ENCODE measurements around the gene PGR.

PGR gene

GRCh38 chr11:101011881-101012280, 117.7 kb downstream of the PGR start:
- DNase-seq (ENCODE audit: low spot score) = no peak
- Histone ChIP-seq H4K8ac (ENCODE audit: low read depth, low read length) (no peak overlapping the region), H2BK120ac (ENCODE audit: low read depth, low read length) (no peak overlapping the region), H3K23ac (ENCODE audit: low read depth, low read length, poor library complexity) (no peak overlapping the region), H3K27me3 (ENCODE audit: control insufficient read depth in 3 of 3, insufficient read depth in 3 of 3, low read depth in 1 of 3, low read length in 3 of 3) (peaks cover 0 to 5% (median 0%) of the 10 kb centered on the region in 3 experiments), H3K14ac (ENCODE audit: low read length) (no peak overlapping the region), H4K91ac (ENCODE audit: low read depth, low read length, poor library complexity) (no peak overlapping the region), H3K27ac (replicated peaks; ENCODE audit: low read length) (no peak overlapping the region), H3K18ac (ENCODE audit: low read length) (no peak overlapping the region), H2BK15ac (ENCODE audit: low read length) (no peak overlapping the region), H2BK5ac (ENCODE audit: low read length) (no peak overlapping the region), H3K36me3 (replicated peaks in 1 of 2; ENCODE audit: control insufficient read depth in 2 of 2, insufficient read depth in 2 of 2, low read length in 2 of 2) (no peaks in the 10 kb centered on the region), H3K4ac (ENCODE audit: low read length) (no peak overlapping the region), H2BK12ac (ENCODE audit: low read length) (no peak overlapping the region), H3K9ac (ENCODE audit: low read depth, low read length, poor library complexity) (no peak overlapping the region), H3K4me1 (ENCODE audit: control insufficient read depth in 2 of 2, insufficient read depth in 1 of 2, low read depth in 1 of 2, low read length in 2 of 2) (peaks cover 2 to 3% of the 10 kb centered on the region in 2 donors), H3K79me1 (ENCODE audit: low read depth, low read length) (no peaks in the 10 kb centered on the region), H2AK5ac (ENCODE audit: low read depth, low read length) (no peak overlapping the region), H3K4me2 (ENCODE audit: insufficient read depth, low read length, poor library complexity, severe bottlenecking) (no peak overlapping the region), H3K4me3 (ENCODE audit: low read length in 2 of 2) (no peak overlapping the region), H3K9me3 (replicated peaks in 1 of 2; ENCODE audit: control insufficient read depth in 2 of 2, insufficient read depth in 1 of 2, low read depth in 1 of 2, low read length in 2 of 2) (no peaks in the 10 kb centered on the region), H2AFZ (ENCODE audit: low read length) (no peak overlapping the region)
- WGBS, 2 donors (ENCODE audit: extremely low coverage in 2 of 2, insufficient read length in 2 of 2, insufficient replicate concordance in 1 of 2) = no CpG with 5 or more reads among the region's 5 CpGs

- Histone ChIP-seq H3K14ac (ENCODE audit: low read length) (no peak overlapping the region), H4K91ac (ENCODE audit: low read depth, low read length, poor library complexity) (no peak overlapping the region), H3K27me3 (ENCODE audit: control insufficient read depth in 3 of 3, insufficient read depth in 3 of 3, low read depth in 1 of 3, low read length in 3 of 3) (peaks cover 0 to 5% (median 0%) of the 10 kb centered on the region in 3 experiments), H2BK120ac (ENCODE audit: low read depth, low read length) (no peak overlapping the region), H3K18ac (ENCODE audit: low read length) (no peak overlapping the region), H3K4ac (ENCODE audit: low read length) (no peak overlapping the region), H3K4me2 (ENCODE audit: insufficient read depth, low read length, poor library complexity, severe bottlenecking) (no peak overlapping the region), H2BK5ac (ENCODE audit: low read length) (no peak overlapping the region), H2BK15ac (ENCODE audit: low read length) (no peak overlapping the region), H2AK5ac (ENCODE audit: low read depth, low read length) (no peak overlapping the region), H3K23ac (ENCODE audit: low read depth, low read length, poor library complexity) (no peak overlapping the region), H3K9ac (ENCODE audit: low read depth, low read length, poor library complexity) (no peak overlapping the region), H3K9me3 (replicated peaks in 1 of 2; ENCODE audit: control insufficient read depth in 2 of 2, insufficient read depth in 1 of 2, low read depth in 1 of 2, low read length in 2 of 2) (no peaks in the 10 kb centered on the region), H2AFZ (ENCODE audit: low read length) (no peak overlapping the region), H3K36me3 (replicated peaks in 1 of 2; ENCODE audit: control insufficient read depth in 2 of 2, insufficient read depth in 2 of 2, low read length in 2 of 2) (no peaks in the 10 kb centered on the region), H3K4me3 (ENCODE audit: low read length in 2 of 2) (no peak overlapping the region), H3K4me1 (ENCODE audit: control insufficient read depth in 2 of 2, insufficient read depth in 1 of 2, low read depth in 1 of 2, low read length in 2 of 2) (peaks cover 2 to 3% of the 10 kb centered on the region in 2 donors), H3K79me1 (ENCODE audit: low read depth, low read length) (no peaks in the 10 kb centered on the region), H3K27ac (replicated peaks; ENCODE audit: low read length) (no peak overlapping the region), H2BK12ac (ENCODE audit: low read length) (no peak overlapping the region), H4K8ac (ENCODE audit: low read depth, low read length) (no peak overlapping the region)
- no CpG with 5 or more reads among the region's 5 CpGs for WGBS, 2 donors (ENCODE audit: extremely low coverage in 2 of 2, insufficient read length in 2 of 2, insufficient replicate concordance in 1 of 2)
- no peak for DNase-seq (ENCODE audit: low spot score)
These were observed 118.7 kb downstream of the PGR start for GRCh38 chr11:101010899-101011298.

- H3K23ac ChIP-seq (ENCODE audit: low read depth, low read length, poor library complexity) = no peak overlapping the region
- no peaks in the 10 kb centered on the region for H3K9me3 ChIP-seq (replicated peaks in 1 of 2; ENCODE audit: control insufficient read depth in 2 of 2, insufficient read depth in 1 of 2, low read depth in 1 of 2, low read length in 2 of 2)
- H2BK120ac ChIP-seq (ENCODE audit: low read depth, low read length) = no peak overlapping the region
- H2AK5ac ChIP-seq (ENCODE audit: low read depth, low read length) = no peak overlapping the region
- H2BK12ac ChIP-seq (ENCODE audit: low read length) = no peak overlapping the region
- H3K4me2 ChIP-seq (ENCODE audit: insufficient read depth, low read length, poor library complexity, severe bottlenecking) = no peak overlapping the region
- no peak overlapping the region for H2AFZ ChIP-seq (ENCODE audit: low read length)
- no peak for DNase-seq (ENCODE audit: low spot score)
- no peaks in the 10 kb centered on the region for H3K36me3 ChIP-seq (replicated peaks in 1 of 2; ENCODE audit: control insufficient read depth in 2 of 2, insufficient read depth in 2 of 2, low read length in 2 of 2)
- H3K4me1 ChIP-seq (ENCODE audit: control insufficient read depth in 2 of 2, insufficient read depth in 1 of 2, low read depth in 1 of 2, low read length in 2 of 2) = peaks cover 0 to 2% of the 10 kb centered on the region in 2 donors
- no peak overlapping the region for H3K4ac ChIP-seq (ENCODE audit: low read length)
- no peak overlapping the region for H3K27ac ChIP-seq (replicated peaks; ENCODE audit: low read length)
- H3K79me1 ChIP-seq (ENCODE audit: low read depth, low read length) = no peaks in the 10 kb centered on the region
- peaks cover 0 to 5% (median 0%) of the 10 kb centered on the region in 3 experiments for H3K27me3 ChIP-seq (ENCODE audit: control insufficient read depth in 3 of 3, insufficient read depth in 3 of 3, low read depth in 1 of 3, low read length in 3 of 3)
- WGBS, 2 donors (ENCODE audit: extremely low coverage in 2 of 2, insufficient read length in 2 of 2, insufficient replicate concordance in 1 of 2) = no CpG with 5 or more reads among the region's 2 CpGs
- H4K91ac ChIP-seq (ENCODE audit: low read depth, low read length, poor library complexity) = no peak overlapping the region
- no peak overlapping the region for H2BK5ac ChIP-seq (ENCODE audit: low read length)
- no peak overlapping the region for H3K18ac ChIP-seq (ENCODE audit: low read length)
- no peak overlapping the region for H3K4me3 ChIP-seq (ENCODE audit: low read length in 2 of 2)
- H3K14ac ChIP-seq (ENCODE audit: low read length) = no peak overlapping the region
- H3K9ac ChIP-seq (ENCODE audit: low read depth, low read length, poor library complexity) = no peak overlapping the region
- H2BK15ac ChIP-seq (ENCODE audit: low read length) = no peak overlapping the region
- no peak overlapping the region for H4K8ac ChIP-seq (ENCODE audit: low read depth, low read length)
These were observed 119.9 kb downstream of the PGR start for GRCh38 chr11:101009690-101010055.

GRCh38 chr11:101008961-101009689, 120.5 kb downstream of the PGR start:
- H2BK12ac ChIP-seq (ENCODE audit: low read length) = no peak overlapping the region
- peaks cover 0 to 2% of the 10 kb centered on the region in 2 donors for H3K4me1 ChIP-seq (ENCODE audit: control insufficient read depth in 2 of 2, insufficient read depth in 1 of 2, low read depth in 1 of 2, low read length in 2 of 2)
- H3K4ac ChIP-seq (ENCODE audit: low read length) = no peak overlapping the region
- no peak overlapping the region for H3K18ac ChIP-seq (ENCODE audit: low read length)
- no CpG with 5 or more reads among the region's 1 CpG for WGBS, 2 donors (ENCODE audit: extremely low coverage in 2 of 2, insufficient read length in 2 of 2, insufficient replicate concordance in 1 of 2)
- no peak overlapping the region for H2BK5ac ChIP-seq (ENCODE audit: low read length)
- no peak overlapping the region for H3K4me3 ChIP-seq (ENCODE audit: low read length in 2 of 2)
- H2AK5ac ChIP-seq (ENCODE audit: low read depth, low read length) = no peak overlapping the region
- no peak overlapping the region for H3K9ac ChIP-seq (ENCODE audit: low read depth, low read length, poor library complexity)
- no peak overlapping the region for H3K23ac ChIP-seq (ENCODE audit: low read depth, low read length, poor library complexity)
- DNase-seq (ENCODE audit: low spot score) = no peak
- H4K8ac ChIP-seq (ENCODE audit: low read depth, low read length) = no peak overlapping the region
- H2BK120ac ChIP-seq (ENCODE audit: low read depth, low read length) = no peak overlapping the region
- no peak overlapping the region for H3K14ac ChIP-seq (ENCODE audit: low read length)
- no peaks in the 10 kb centered on the region for H3K36me3 ChIP-seq (replicated peaks in 1 of 2; ENCODE audit: control insufficient read depth in 2 of 2, insufficient read depth in 2 of 2, low read length in 2 of 2)
- no peak overlapping the region for H2AFZ ChIP-seq (ENCODE audit: low read length)
- no peak overlapping the region for H4K91ac ChIP-seq (ENCODE audit: low read depth, low read length, poor library complexity)
- H3K27me3 ChIP-seq (ENCODE audit: control insufficient read depth in 3 of 3, insufficient read depth in 3 of 3, low read depth in 1 of 3, low read length in 3 of 3) = peaks cover 0 to 5% (median 0%) of the 10 kb centered on the region in 3 experiments
- H3K27ac ChIP-seq (replicated peaks; ENCODE audit: low read length) = no peak overlapping the region
- H3K9me3 ChIP-seq (replicated peaks in 1 of 2; ENCODE audit: control insufficient read depth in 2 of 2, insufficient read depth in 1 of 2, low read depth in 1 of 2, low read length in 2 of 2) = no peaks in the 10 kb centered on the region
- no peak overlapping the region for H3K4me2 ChIP-seq (ENCODE audit: insufficient read depth, low read length, poor library complexity, severe bottlenecking)
- H2BK15ac ChIP-seq (ENCODE audit: low read length) = no peak overlapping the region
- no peaks in the 10 kb centered on the region for H3K79me1 ChIP-seq (ENCODE audit: low read depth, low read length)
